HG02678 (cell line): Measurements from ENCODE around the gene PCGF6.

Source experiments
- ATAC-seq: cut with Tn5 transposase; IDR thresholded peaks from one replicate; pipeline ENCODE4 v1.9.1; 2021; ENCODE audit warnings: mild to moderate bottlenecking, moderate library complexity; ENCODE audit not compliant: unreplicated experiment

The PCGF6 gene

GRCh38 chr10:103327906-103328305, 23.0 kb downstream of the PCGF6 start:
- ATAC-seq: no peak

DNA sequence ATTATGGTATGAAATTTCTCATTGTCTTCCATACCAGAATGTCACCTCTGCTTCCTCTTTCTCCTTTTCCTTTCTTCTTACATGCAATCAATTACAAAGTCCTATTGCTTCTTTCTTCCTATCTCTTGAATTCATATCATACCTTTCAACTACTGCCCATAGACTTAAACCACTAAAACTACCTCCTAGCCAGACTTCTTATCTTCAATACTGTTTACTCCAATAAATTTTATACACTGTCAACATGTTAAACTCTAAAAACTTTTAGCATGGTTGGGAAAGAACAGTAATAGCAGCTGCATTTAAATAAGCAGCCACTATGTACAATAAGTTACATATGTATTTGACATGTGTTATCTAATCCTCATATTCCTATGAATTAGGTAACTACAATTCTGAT, 34.9 kb downstream of the PCGF6 start:
- ATAC-seq: no peak

- no peak for ATAC-seq
Measured at GRCh38 chr10:103310197-103310596, 40.7 kb downstream of the PCGF6 start.

- ATAC-seq: no peak
Measured at GRCh38 chr10:103307594-103307993, 43.3 kb downstream of the PCGF6 start.

- no peak for ATAC-seq
Measured at GRCh38 chr10:103295374-103296015, 55.4 kb downstream of the PCGF6 start.

DNA sequence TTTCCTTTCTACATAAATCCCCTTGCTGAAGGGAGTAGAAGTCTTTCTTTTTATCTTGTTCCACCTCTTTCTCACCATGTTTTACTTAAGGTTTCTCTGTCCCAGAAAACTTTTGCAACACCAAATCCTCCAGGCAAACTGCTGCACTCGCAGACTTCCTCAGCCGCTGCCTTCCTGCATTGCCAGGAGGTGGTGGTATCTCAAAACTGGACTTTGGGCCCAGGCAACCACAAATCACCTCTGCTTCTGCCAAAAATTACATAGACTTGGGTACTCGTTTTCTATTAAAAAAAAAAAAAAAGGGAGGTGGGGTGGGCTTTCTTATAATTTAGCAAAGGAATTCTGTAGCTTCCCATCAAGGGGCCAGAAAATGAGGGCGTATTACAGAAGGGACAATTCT, 59.4 kb downstream of the PCGF6 start:
- ATAC-seq: no peak

DNA sequence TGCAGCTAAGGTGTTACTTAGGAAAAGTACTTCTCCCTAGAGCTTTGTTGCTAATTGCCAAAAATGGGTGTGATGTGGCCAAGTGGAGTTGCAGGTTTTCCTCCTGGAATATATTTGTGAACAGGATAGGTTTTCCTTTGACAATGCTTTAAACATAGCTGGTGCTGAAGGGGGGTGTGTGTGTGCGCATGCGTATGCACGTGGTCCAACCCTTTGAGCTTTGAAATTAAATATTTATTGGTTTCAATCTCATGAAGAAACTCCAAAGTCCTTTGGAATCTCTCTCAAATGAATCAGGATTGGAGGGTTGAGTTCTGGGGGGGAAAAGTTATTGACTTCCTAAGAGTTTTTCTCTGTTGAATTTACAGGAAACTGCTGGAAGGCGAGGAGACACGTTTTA, 62.9 kb downstream of the PCGF6 start:
- ATAC-seq: no peak

DNA sequence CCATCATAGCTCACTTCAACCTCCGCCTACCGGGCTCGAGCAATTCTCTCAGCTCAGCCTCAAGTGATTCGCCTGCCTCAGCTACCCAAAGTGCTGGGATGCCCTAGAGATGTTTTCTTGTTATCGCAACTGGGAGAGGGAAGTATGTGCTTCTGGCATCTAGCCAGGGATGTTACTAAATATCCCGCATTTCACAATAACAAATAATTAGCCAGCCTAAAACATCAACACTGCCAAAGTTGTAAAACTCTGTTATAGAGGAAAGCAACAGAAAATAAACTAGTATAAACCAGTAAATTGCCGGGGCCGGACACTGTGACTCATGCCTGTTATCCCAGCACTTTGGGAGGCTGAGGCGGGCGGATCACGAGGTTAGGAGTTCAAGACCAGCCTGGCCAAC, 66.8 kb downstream of the PCGF6 start:
- no peak for ATAC-seq

DNA sequence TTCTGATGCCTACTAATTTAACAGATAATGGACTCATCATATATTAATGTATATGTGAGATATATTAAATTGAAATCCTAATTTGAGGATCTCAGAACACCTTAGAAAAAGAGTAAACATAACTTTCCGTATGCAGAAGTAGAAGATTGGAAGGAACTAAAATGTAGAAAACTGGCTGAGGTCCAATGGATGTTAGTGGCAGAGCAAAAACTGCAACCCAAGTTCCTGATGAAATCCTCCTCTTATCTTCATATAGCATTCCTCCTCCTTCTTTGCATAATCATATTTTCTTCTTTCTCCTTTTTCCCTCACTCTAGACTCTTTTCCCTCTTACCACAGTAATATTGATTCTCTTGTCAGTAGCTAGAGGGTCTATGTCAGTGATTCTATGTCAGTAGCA, 68.0 kb downstream of the PCGF6 start:
- no peak for ATAC-seq

- no peak for ATAC-seq
Measured at GRCh38 chr10:103281753-103282152, 69.2 kb downstream of the PCGF6 start.

- ATAC-seq: no peak
Measured at GRCh38 chr10:103280506-103280905, 70.4 kb downstream of the PCGF6 start.

DNA sequence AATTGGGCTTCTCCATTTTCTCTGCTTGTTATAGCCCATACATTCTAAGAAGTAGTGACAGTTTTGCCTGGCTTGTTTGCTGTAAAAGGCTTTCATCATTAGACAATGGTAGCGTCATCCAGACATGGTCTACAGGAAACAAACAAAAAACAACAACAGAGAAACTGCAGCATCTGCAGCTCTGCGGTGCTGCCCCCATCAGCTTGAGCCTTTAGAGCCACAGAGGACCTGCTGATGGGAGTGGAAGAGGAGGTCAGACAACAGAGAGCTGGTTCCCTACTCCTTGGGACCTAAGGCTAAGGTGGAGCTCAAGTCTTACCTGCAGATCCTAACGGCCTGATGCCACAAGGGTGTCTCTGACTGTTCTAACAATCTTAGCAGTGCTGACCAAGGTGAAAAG, 70.9 kb downstream of the PCGF6 start:
- ATAC-seq: no peak

DNA sequence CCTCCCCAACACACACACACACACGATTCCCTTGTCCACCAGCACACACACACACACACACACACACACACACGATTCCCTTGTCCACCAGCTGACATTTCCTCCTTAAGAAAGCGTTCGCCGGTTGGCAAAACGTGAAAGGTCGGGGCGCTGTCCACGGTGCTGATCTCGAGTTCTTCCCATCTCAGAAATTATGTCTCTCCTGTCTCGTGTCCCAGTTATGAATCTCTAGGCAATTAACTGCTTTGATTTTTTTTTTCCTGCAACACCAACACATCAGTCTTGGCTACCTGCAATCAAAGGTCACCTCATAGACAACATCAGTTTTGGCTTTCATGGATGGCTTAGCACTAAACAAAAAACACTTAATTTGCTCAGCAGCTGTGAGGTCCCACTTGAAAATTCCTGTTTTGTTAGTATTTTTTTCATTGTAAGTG, 72.1 kb downstream of the PCGF6 start:
- no peak for ATAC-seq

DNA sequence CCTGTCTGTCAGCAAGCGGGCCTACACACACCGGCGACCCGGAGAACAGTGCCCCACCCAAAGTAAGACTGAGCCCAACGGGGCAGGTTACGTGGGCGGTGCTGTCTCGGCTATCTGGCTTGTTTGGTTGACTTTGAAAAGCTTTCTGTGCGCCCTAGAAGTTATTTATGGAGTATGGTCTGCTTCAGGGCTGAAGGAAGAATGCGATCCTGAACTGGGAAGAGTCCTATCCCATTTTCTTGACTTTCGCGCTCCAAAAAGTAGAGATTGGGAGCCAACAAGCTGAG, 72.5 kb downstream of the PCGF6 start:
- no peak for ATAC-seq

DNA sequence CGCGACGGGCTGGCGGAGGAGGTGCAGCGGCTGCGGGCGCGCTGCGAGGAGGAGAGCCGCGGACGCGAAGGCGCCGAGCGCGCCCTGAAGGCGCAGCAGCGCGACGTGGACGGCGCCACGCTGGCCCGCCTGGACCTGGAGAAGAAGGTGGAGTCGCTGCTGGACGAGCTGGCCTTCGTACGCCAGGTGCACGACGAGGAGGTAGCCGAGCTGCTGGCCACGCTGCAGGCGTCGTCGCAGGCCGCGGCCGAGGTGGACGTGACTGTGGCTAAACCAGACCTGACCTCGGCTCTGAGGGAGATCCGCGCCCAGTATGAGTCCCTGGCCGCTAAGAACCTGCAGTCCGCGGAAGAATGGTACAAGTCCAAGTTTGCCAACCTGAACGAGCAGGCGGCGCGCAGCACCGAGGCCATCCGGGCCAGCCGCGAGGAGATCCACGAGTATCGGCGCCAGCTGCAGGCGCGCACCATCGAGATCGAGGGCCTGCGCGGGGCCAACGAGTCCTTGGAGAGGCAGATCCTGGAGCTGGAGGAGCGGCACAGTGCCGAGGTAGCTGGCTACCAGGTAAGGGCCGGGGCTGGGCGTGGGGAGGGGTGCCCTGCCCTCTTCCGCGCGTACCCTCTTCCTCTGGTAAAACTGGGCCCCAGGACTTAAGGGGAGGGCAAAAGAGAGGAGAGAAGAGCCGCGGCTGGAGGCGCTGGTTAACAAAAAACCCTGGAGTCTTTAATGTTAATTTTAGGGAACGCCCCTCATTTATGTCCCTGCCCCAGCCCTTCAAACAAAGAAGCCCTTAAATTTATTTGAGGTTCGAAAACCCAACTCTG, 73.0 kb downstream of the PCGF6 start:
- no peak for ATAC-seq

GRCh38 chr10:103276896-103277712, 73.8 kb downstream of the PCGF6 start, which contains the start of gene INA:
TSS of gene INA (plus strand) at chr10:103277138. CDS start at chr10:103277212, 74 bp downstream.
- no peak for ATAC-seq

- no peak for ATAC-seq
Measured at GRCh38 chr10:103276251-103276895, 74.6 kb downstream of the PCGF6 start.

GRCh38 chr10:103273041-103273441, 77.9 kb downstream of the PCGF6 start:
- no peak for ATAC-seq

DNA sequence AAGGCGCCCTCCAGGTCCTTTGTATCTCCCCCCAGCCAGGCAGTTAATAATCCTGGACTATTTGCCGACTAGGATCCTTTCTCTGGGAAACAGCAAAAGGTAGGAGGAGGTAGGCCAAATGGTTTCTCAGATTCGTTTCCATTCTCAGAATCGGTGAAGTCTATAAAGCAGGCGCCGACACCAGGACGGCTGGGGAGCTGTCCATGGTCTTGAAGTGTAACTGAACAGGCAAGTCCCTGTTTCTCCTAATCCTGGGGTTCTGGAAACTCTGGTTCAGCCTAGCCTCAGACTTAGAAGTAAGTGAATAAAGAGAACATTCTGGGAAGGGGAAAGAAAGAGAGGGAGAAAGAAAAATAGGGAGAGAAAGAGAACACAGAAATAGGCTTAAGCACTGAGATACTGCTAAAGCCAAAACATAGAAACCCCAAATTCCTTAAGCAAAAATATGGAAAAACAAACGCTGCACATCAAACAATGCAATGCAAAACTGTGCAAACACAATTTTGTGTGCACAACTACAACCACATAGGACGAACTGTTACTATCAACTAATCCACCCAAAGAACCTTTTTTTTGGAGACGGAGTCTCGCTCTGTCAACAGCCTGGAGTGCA, 85.1 kb downstream of the PCGF6 start:
- no peak for ATAC-seq

DNA sequence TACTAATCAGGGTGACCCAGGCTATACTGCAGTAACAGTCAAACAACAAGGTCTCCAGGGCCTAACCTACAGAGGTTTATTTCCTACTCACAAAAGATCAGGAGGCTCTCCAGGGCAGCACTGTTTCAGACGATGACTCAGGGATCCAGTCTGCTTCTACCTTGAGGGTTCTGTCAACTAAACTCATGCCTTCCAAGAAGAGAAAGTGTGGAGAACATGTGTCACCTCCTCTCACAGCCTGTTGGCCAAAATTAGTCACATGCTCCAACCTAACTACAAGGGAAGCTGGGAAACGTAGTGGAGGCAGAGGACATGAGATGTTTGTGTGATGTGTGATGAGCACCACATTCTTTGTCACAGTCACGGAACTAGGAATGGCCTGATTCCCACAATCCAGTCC, 88.7 kb downstream of the PCGF6 start:
- no peak for ATAC-seq

DNA sequence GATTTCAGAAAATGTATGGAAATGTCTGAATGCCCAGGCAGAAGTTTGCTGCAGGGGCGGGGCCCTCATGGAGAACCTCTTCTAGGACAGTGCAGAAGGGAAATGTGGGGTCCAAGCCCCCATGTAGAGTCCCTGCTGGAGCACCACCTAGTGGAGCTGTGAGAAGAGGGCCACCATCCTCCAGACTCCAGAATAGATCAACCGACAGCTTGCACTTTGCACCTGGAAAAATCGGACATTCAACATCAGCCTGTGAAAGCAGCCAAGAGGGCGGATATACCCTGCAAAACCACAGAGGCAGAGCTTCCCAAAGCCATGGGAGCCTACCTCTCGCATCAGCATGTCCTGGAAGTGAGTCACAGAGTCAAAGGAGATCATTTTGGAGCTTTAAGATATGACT, 91.0 kb downstream of the PCGF6 start:
- no peak for ATAC-seq
